SK-N-SH (cell line): ENCODE results near the gene SLX4IP. TPM values are rescaled to one million over a fixed set of nuclear protein-coding genes. Genes with fewer than 3 reads are reported as not detected.
A peak's percentile ranks its signal among the peaks of the same experiment; 100 is the strongest.

ENCODE experiments used
- CTCF ChIA-PET: fragments of 300-600, 350-600 bp; formaldehyde crosslinking; extraction: SDS; loops from one replicate; lab custom pipeline; 2021; lab: Yijun Ruan, JAX
- POLR2A ChIA-PET: fragments of 350-600 bp; sonication (Branson Sonifier 250); formaldehyde crosslinking; extraction: SDS; loops from one replicate; lab custom pipeline; 2020; ENCODE audit warnings: antibody characterized with exemption, inconsistent platforms; lab: Yijun Ruan, JAX
- DNase-seq: peaks from one replicate; pipeline ENCODE4 v3.0.0; 2012
- H2AFZ ChIP-seq: fragments of 200-600 bp; sonication (generic); 2 replicates; pipeline ENCODE4 v1.8.1; 2016; ENCODE audit warnings: antibody characterized with exemption, mild to moderate bottlenecking, low read depth
- H3F3A ChIP-seq: fragments of 200-600 bp; sonication (generic); replicated peaks from 2 replicates; pipeline ENCODE3; 2016; ENCODE audit warnings: antibody characterized with exemption, mild to moderate bottlenecking; ENCODE audit not compliant: insufficient read depth
- H3K27ac ChIP-seq, 2 experiments: fragments of 200-500 bp in 1 of 2; fragments of 200-600 bp in 1 of 2; sonication (Bioruptor generic) in 1 of 2; sonication (generic), shearing (Covaris generic) in 1 of 2; 2 replicates each; pipeline versions ENCODE4 v1.5.1 to v1.6.1; 2014 to 2016; ENCODE audit warnings: low read depth in 2 of 2, inconsistent platforms in 1 of 2, low read length in 1 of 2, mild to moderate bottlenecking in 1 of 2, mixed read lengths in 1 of 2
- H3K27me3 ChIP-seq: fragments of 200-600 bp; sonication (generic), shearing (Covaris generic); 2 replicates; pipeline ENCODE4 v1.6.1; 2016; ENCODE audit warnings: mixed run types; ENCODE audit not compliant: insufficient read depth
- H3K36me3 ChIP-seq, 2 experiments: fragments of 200-500 bp in 1 of 2; fragments of 200-600 bp in 1 of 2; sonication (Bioruptor generic) in 1 of 2; sonication (generic) in 1 of 2; replicated peaks in 1 of 2; 2 replicates each; pipeline versions ENCODE3 to v1.5.1; 2014 to 2016; ENCODE audit warnings: low read length in 1 of 2, mild to moderate bottlenecking in 1 of 2; ENCODE audit not compliant: insufficient read depth in 2 of 2, control insufficient read depth in 1 of 2
- H3K4me1 ChIP-seq, 2 experiments: fragments of 200-500 bp in 1 of 2; fragments of 200-600 bp in 1 of 2; sonication (Bioruptor generic) in 1 of 2; sonication (generic), shearing (Covaris generic) in 1 of 2; 2 replicates each; pipeline versions ENCODE4 v1.5.1 to v1.6.1; 2014 to 2016; ENCODE audit warnings: low read depth in 1 of 2, low read length in 1 of 2, mixed run types in 1 of 2; ENCODE audit not compliant: insufficient read depth in 2 of 2, control insufficient read depth in 1 of 2
- H3K4me2 ChIP-seq: fragments of 200-600 bp; sonication (generic), shearing (Covaris generic); 2 replicates; pipeline ENCODE4 v1.6.1; 2017; ENCODE audit warnings: mixed run types
- H3K4me3 ChIP-seq, 2 experiments: fragments of 200-500 bp in 1 of 2; fragments of 200-600 bp in 1 of 2; sonication (Bioruptor generic) in 1 of 2; sonication (generic), shearing (Covaris generic) in 1 of 2; 2 replicates each; pipeline versions ENCODE4 v1.5.1 to v1.8.1; 2014 to 2016; ENCODE audit warnings: low read depth in 2 of 2, inconsistent platforms in 1 of 2, low read length in 1 of 2, mild to moderate bottlenecking in 1 of 2, mixed read lengths in 1 of 2, moderate library complexity in 1 of 2
- H3K79me2 ChIP-seq: fragments of 200-600 bp; sonication (generic); 2 replicates; pipeline ENCODE4 v1.8.1; 2017; ENCODE audit warnings: mild to moderate bottlenecking; ENCODE audit not compliant: insufficient read depth
- H3K9ac ChIP-seq: fragments of 200-600 bp; sonication (generic); 2 replicates; pipeline ENCODE4 v1.6.1; 2017; ENCODE audit warnings: mixed run types
- H3K9me2 ChIP-seq: fragments of 200-600 bp; sonication (generic); 2 replicates; pipeline ENCODE4 v1.6.1; 2017; ENCODE audit warnings: mixed run types
- H3K9me3 ChIP-seq: fragments of 200-600 bp; sonication (generic); 2 replicates; pipeline ENCODE4 v1.6.1; 2017; ENCODE audit warnings: mixed run types, mild to moderate bottlenecking, moderate library complexity
- H4K20me1 ChIP-seq: fragments of 200-600 bp; sonication (generic); 2 replicates; pipeline ENCODE4 v1.6.1; 2017; ENCODE audit warnings: mild to moderate bottlenecking, mixed run types; ENCODE audit not compliant: insufficient read depth
- CHD2 ChIP-seq: fragments of 150-350 bp; IDR thresholded peaks from 2 replicates; pipeline ENCODE4 v1.6.1; 2018; ENCODE audit warnings: low read length; ENCODE audit not compliant: partially characterized antibody
- FOXJ3 ChIP-seq: sonication (generic); formaldehyde crosslinking; IDR thresholded peaks from 2 replicates; pipeline ENCODE4 v1.5.1; 2020; ENCODE audit warnings: mild to moderate bottlenecking, missing genetic modification reagents
- GATA2 ChIP-seq: sonication (generic); formaldehyde crosslinking; IDR thresholded peaks from 2 replicates; pipeline ENCODE4 v1.5.0; 2020; ENCODE audit warnings: mild to moderate bottlenecking, missing genetic modification reagents
- IRF3 ChIP-seq: fragments of 150-350 bp; IDR thresholded peaks from 2 replicates; pipeline ENCODE4 v1.6.1; 2016; ENCODE audit warnings: mild to moderate bottlenecking, low read depth, low read length
- NFIC ChIP-seq: IDR thresholded peaks from 2 replicates; pipeline ENCODE4 v1.4.0; 2012; ENCODE audit warnings: borderline replicate concordance
- NRF1 ChIP-seq: IDR thresholded peaks from 2 replicates; pipeline ENCODE4 v1.6.1; 2012; ENCODE audit warnings: low read depth, mild to moderate bottlenecking, low read length
- SIN3A ChIP-seq: IDR thresholded peaks from 2 replicates; pipeline ENCODE4 v1.6.1; 2012; ENCODE audit warnings: low read depth, mild to moderate bottlenecking, low read length, moderate library complexity, borderline replicate concordance
- WGBS: methylation state at CpG from one replicate; pipeline ENCODE4 v1.1.6; 2017; ENCODE audit warnings: low lambda C conversion rate; 5-methylcytosine and 5-hydroxymethylcytosine counted together
- polyA plus RNA-seq, 3 experiments: library from polyadenylated mRNA; depleted of rRNA; stranded (reverse); fragments of >200 nt; gene quantifications; 2 replicates each; pipeline ENCODE4 v1.2.3, GENCODE V29; 2012
- TF ChIP-seq, protein P1 (sequence below): IDR thresholded peaks from 2 replicates; pipeline ENCODE4 v1.6.1; 2012; ENCODE audit warnings: mild to moderate bottlenecking, low read depth, low read length, moderate library complexity

The SLX4IP gene
- polyA plus RNA-seq, 1 of the 3 experiments (the other 2 are of a cell fraction), result 1.3 TPM

DNA sequence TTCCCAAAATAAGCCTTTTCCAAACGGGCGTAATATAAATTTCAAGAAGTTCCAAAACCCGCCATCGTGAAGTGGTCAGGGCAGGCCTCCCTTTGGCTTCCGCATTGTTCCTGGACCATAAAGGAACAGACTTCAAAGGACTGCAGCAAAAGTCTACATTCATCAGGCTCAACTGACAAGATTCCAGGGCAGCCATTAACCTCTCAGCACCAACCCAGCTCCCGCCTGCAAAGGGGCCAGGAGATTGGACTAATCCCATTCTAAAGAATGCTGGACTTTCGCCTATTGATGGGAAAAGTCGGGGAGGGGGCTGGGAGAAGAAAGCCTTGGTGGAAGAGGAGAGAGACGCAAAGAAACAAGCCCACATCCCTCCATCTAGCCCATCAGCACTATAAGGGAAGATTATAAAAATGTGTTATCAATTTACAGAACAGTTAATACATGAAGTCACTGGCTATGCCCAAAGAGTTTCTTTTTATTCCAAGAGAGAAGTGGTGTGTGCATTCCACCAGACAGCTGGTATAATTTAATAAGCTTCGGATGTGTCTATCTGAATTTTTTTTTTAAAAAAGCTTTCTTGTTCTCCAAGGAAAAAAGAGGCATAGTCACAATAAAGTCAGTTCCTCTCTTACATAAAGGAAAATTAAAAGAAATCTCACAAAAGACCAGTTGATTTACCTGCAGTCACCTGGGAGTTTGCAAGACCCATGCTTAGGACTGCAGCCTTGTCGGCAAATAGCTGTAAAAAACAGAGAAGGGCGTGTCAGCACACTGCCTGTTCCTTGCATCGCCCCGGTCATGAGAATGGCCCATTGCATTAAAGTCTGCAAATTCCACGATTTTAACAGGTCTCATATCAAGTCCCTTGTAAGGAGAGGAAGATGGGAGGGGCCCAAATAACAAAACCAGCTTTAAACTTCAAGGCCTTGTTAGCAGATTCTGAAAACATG is 220.9 kb downstream of the SLX4IP start:
- Histone ChIP-seq H3K36me3 (peaks cover 10 to 75% of the 10 kb centered on the region in 2 experiments), H3K9ac (no peak overlapping the region), H3K27ac (peak overlapping the region in 1 of 2 experiments; percentile 77; a peak in 2 of 4 replicates), H4K20me1 (peaks cover 13% of the 10 kb centered on the region; the same call in 1 of the 2 replicates), H3K4me2 (no peak overlapping the region), H3K4me3 (no peak overlapping the region), H3K9me2 (no peaks in the 10 kb centered on the region), H3K27me3 (no peaks in the 10 kb centered on the region), H3F3A (peaks cover 24% of the 10 kb centered on the region), H3K4me1 (peaks cover 31 to 44% of the 10 kb centered on the region in 2 experiments), H3K9me3 (no peaks in the 10 kb centered on the region), H2AFZ (no peak overlapping the region), H3K79me2 (peaks cover 81% of the 10 kb centered on the region)
- POLR2A ChIA-PET, result no interaction called here
- no peak for DNase-seq
- CTCF ChIA-PET, result interaction anchor here (0.9 to 1.1 kb wide), 2 partner anchors 8 to 136 kb away, joined by 3 read pairs; no protein-coding TSS in a partner anchor
- TF ChIP-seq NFIC (no peak), NRF1 (no peak)
- TF ChIP-seq, protein P1, sequence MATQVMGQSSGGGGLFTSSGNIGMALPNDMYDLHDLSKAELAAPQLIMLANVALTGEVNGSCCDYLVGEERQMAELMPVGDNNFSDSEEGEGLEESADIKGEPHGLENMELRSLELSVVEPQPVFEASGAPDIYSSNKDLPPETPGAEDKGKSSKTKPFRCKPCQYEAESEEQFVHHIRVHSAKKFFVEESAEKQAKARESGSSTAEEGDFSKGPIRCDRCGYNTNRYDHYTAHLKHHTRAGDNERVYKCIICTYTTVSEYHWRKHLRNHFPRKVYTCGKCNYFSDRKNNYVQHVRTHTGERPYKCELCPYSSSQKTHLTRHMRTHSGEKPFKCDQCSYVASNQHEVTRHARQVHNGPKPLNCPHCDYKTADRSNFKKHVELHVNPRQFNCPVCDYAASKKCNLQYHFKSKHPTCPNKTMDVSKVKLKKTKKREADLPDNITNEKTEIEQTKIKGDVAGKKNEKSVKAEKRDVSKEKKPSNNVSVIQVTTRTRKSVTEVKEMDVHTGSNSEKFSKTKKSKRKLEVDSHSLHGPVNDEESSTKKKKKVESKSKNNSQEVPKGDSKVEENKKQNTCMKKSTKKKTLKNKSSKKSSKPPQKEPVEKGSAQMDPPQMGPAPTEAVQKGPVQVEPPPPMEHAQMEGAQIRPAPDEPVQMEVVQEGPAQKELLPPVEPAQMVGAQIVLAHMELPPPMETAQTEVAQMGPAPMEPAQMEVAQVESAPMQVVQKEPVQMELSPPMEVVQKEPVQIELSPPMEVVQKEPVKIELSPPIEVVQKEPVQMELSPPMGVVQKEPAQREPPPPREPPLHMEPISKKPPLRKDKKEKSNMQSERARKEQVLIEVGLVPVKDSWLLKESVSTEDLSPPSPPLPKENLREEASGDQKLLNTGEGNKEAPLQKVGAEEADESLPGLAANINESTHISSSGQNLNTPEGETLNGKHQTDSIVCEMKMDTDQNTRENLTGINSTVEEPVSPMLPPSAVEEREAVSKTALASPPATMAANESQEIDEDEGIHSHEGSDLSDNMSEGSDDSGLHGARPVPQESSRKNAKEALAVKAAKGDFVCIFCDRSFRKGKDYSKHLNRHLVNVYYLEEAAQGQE, result no peak
- 88% methylated on average over 15 of the region's 15 CpGs for WGBS

GRCh38 chr20:10657453-10657852 is 222.3 kb downstream of the SLX4IP start:
- H3K9ac ChIP-seq, result no peak overlapping the region
- H3K4me2 ChIP-seq, result no peak overlapping the region
- peaks cover 17% of the 10 kb centered on the region; the same call in 1 of the 2 replicates for H4K20me1 ChIP-seq
- peaks cover 23 to 34% of the 10 kb centered on the region in 2 experiments for H3K4me1 ChIP-seq
- H3F3A ChIP-seq, result peaks cover 24% of the 10 kb centered on the region
- H3K79me2 ChIP-seq, result peaks cover 85% of the 10 kb centered on the region
- no peak for DNase-seq
- H3K9me2 ChIP-seq, result no peaks in the 10 kb centered on the region
- no peak overlapping the region for H3K4me3 ChIP-seq
- ChIA-PET CTCF (no interaction called here), POLR2A (no interaction called here)
- no peak overlapping the region for H2AFZ ChIP-seq
- peaks cover 9 to 80% of the 10 kb centered on the region in 2 experiments for H3K36me3 ChIP-seq
- peak overlapping the region in 1 of 2 experiments; percentile 77; a peak in 1 of 4 replicates for H3K27ac ChIP-seq
- no peak for TF ChIP-seq CHD2
- no peak for TF ChIP-seq IRF3
- TF ChIP-seq SIN3A, result no peak
- TF ChIP-seq GATA2, result no peak
- TF ChIP-seq FOXJ3, result no peak
- no peaks in the 10 kb centered on the region for H3K9me3 ChIP-seq
- WGBS, result 100% methylated on average over 1 of the region's 1 CpG
- H3K27me3 ChIP-seq, result no peaks in the 10 kb centered on the region
